HT1080 (cell line): Measurements from ENCODE around the gene FRMPD4. TPM values are rescaled to one million over a fixed set of nuclear protein-coding genes. Genes with fewer than 3 reads are reported as not detected.

Experiments used
- DNase-seq: peaks from one replicate; pipeline ENCODE4 v3.0.0-alpha.2; 2015; ENCODE audit warnings: low read depth
- small RNA-seq: library from RNA; depleted of rRNA; stranded (forward); fragments of <200 nt; gene quantifications from one replicate; pipeline ENCODE3, GENCODE V24; 2014
- total RNA-seq: library from RNA; depleted of rRNA; stranded (reverse); fragments of >200 nt; shearing (Covaris generic); gene quantifications from 2 replicates; pipeline ENCODE4 v1.2.3, GENCODE V29; 2014

Gene FRMPD4
- total RNA-seq, 1 experiment from 2014 or later: 0.19 TPM

GRCh38 chrX:12721042-12721441 lies 582.8 kb downstream of the FRMPD4 start:
- DNase-seq: peak; percentile 8

DNA sequence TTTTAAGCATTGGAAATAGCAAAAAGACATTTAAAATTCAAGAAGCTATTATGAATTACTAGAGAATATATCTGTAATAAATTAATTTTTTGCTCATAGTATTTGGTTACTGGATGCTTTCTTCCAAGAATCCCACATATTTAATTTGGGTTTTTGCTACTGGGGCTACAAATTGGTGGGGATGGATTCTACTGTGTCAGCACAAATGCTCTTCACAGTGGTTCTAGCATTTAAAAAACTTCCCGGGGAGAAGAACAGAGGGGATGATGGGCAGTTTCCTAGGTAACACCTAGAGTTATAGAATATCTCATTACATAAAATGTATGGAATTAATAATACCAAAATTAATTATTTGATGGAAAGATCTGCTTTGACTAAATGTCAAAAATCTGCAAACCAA lies 584.0 kb downstream of the FRMPD4 start:
- no peak for DNase-seq

DNA sequence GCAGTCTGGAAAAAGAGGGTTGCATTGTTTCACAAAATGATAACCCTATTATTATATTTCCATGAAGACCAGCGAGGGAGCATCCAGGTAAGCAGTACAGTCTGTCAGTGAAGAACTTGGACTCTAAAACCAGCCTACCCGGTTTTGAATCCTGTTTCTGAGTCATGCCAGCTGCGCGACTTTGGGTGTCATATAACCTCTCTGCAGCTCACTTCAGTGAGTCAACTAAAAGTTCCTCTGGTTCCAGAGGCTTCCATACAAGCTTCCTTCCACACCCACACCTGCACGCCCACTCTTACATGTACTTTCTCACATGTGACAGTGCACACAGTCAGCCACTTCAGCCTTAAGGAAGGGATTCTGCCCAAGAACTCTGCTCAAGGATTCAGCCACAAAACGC lies 603.1 kb downstream of the FRMPD4 start:
- DNase-seq: peak; percentile 10

GRCh38 chrX:12747433-12747832 lies 609.2 kb downstream of the FRMPD4 start:
- DNase-seq: no peak

DNA sequence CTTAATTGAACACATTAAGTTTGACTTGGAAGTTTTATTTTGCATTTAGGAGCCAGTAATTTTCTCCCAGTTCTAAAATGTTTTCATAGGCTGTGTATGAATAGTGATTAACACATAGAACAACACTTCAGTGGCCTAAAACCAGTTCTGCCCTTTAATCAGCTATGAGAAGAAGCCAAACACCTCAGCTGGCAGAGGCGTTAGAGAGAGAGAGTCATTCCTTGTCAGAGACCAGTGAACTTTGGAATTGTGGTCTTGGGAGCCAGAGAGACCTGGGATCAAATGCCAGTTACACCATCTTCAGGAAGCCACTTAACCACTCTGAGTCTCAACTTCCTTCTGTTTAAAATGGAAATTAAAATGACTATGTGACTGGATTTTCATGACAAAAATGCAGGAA lies 613.6 kb downstream of the FRMPD4 start:
- DNase-seq: no peak

DNA sequence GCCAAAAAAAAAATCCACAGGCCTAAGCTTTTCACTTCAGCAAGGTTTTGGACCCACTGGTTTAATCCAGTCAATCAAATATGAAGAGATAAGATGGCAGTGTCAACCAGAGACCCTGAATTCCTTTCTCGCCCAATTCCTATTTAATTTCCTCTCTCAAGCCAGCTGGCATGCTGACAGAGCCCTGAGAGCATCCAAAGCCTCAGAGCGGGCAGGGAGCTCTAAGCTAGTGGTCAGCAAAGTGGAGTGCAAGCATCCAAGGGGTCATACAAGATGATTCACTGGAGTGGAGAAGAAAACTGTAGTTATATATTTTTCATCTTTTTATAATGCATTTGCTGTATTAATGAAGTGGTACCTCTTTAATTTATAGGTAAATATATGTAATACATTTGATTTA lies 615.1 kb downstream of the FRMPD4 start:
- DNase-seq: no peak

- no peak for DNase-seq
These were observed 620.0 kb downstream of the FRMPD4 start for GRCh38 chrX:12758291-12758690.

GRCh38 chrX:12767856-12768255 lies 629.6 kb downstream of the FRMPD4 start:
- DNase-seq: no peak

- DNase-seq: no peak
These were observed 630.2 kb downstream of the FRMPD4 start for GRCh38 chrX:12768491-12768890.

DNA sequence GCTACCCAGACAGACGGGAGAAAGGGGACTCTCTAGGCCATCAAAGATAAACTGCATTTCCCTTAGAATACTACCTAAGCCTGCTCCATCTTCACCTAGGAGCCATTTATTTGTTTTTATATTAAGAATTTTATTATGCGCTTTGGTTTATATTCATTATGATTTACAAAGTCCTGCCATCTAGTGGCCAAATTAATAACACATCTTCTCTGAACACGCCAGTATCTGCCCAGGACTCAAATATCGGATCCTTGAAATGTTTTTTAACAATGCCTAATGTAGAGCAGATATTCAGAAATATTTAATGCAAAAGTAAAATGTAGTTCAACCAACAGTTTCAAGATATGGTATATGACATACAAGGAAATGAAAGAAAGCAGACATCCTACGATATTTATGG lies 632.2 kb downstream of the FRMPD4 start:
- DNase-seq: no peak

DNA sequence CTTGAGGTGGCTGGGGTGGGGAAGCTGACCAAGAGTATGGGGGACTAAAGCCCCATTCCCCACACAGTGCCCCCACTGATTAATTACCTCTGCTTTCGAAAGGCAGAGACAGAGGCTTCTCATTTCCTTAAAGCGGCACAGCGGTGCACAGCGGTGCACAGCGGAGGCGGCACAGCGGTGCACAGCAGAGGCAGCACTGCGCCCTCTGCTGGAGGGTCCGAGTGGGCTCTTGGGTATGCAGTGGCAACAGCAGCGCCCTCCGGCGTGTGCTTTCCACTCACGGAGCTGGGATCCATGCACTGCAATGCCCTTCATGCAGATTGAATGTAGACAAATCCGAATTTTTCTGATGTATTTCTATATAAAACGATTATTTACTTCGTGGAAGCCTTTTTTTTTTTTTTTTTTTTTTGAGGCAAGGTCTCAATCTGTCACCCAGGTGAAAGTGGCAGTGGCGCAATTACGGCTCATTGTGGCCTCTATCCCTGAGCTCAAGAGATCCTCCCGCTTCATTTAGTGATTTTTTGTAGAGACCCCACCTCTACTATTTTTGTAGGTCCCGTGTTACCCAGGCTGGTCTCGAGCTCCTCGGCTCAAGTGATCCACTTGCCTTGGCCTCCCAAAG lies 633.3 kb downstream of the FRMPD4 start:
- no peak for DNase-seq

Small RNAs within 50 kb of the gene (small RNA-seq; reads per million reads assigned to genes)
- gene AC119619.1 (not detected), gene RF00019 (not detected), gene RN7SKP290 (not detected)
